ENCODE results near the gene IFT122.

The IFT122 gene

DNA sequence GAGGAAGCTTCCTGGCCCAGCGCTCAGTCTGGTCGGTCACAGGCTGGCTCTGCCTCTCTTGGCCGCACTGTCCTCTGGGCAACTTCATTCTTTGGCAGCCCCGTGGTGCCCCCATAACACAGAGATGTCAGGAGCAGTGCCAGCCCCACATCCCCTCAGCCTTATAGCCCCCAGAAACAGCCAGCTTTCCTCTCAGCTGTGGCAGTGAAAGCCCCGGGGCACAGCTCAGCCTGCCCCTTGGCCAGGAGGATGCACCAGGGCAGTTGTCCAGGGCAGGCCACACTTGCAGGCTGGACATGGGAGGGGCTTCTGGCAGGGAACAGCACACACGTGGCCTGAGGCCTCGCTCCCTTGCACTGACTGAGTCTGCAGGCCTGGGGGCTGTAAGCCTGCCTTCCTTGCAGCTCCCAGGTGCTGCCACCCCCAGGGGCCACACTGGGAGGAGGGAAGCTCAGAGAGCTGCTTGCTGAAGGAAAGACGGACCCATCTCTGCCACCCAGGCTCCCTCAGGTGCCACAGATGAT, 78.1 kb downstream of the IFT122 start:
- no peak for DNase-seq (ENCODE audit: low spot score)

DNA sequence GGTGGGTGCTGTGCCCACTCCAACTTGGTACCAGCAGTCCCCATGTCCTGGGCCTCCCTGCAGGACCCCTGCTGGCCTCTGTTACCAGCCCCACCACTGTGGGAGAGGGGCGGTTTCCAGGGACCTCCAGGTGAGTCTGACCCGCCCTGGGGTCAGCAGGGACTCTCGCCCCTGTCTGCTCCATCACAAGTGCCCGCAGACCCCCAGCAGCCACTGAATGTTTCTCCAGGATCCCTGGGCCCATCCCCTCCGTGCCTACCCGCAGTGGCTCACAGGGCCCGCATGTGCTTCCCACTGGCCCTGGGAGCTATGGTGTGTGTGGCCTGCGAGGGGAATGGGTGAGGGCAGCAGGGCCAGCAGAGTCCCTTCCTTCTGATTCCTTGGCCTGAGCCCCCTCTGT, 78.6 kb downstream of the IFT122 start:
- DNase-seq (ENCODE audit: low spot score): no peak

DNA sequence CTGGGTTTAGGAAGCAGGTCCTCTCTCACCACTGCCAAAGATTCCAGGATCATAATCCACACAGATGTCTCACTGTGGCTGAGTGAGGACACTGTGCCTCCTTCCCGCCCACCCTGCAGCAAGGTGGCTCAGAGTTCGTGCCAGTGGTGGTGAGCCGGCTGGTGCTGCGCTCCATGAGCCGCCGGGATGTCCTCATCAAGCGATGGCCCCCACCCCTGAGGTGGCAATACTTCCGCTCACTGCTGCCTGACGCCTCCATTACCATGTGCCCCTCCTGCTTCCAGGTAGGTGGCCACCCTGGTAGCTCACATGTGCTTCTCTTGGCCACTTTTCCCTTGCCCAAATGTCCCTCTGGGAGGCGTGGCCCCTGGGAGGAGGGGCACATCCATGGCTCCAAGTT, 79.4 kb downstream of the IFT122 start:
- no peak for DNase-seq (ENCODE audit: low spot score)

DNA sequence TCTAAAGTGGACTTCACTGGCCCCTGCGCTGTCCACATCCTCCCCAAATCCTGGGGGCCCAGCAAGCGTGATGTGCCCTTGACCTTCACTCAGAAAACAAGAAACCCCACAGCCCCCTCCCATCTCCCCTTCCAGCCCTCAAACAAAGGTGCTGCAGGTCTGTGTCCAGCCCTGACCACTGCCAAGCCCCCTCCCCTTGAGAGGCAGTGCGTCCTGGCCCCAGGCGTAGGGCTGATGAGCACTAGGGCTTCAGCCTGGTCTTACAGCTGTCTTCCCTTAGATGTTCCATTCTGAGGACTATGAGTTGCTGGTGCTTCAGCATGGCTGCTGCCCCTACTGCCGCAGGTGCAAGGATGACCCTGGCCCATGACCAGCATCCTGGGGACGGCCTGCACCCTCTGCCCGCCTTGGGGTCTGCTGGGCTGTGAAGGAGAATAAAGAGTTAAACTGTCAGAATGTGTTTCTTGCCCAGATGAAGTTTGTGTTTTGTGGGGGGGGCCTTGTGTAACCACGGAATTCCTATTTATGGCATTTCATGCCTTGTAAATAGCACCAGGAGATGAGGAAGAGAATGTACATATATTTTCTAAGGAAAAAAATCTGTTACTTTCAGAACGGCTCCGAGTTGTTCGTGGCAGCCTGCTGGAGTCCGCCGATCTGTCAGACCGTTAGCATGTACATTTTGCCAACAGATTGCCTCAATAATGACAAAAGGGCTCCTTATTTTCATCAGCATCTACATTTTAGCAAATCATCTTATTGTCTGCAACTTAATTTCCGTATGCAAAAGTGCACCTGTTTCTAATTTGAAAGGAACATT, 80.1 kb downstream of the IFT122 start:
- no peak for DNase-seq (ENCODE audit: low spot score)

DNA sequence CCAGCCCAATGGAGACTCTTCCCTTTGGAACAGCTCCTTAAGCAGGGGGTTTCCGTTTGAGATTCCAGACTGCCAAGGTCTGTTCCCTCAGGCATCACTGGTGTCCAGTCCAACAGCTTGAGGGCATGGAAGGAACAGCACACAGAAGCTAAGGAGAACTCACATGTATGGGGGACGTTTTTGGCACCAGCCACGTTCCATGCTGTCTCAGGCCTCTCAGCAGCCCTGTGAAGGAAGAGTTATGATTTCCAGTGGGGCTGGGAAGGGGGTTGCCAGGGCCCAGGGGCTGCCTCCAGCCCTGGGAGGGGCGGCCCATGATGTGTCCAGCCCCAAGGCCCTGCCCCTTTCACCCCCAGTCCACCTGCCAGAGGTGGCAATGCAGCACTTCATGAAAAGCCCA, 80.9 kb downstream of the IFT122 start:
- no peak for DNase-seq (ENCODE audit: low spot score)

DNA sequence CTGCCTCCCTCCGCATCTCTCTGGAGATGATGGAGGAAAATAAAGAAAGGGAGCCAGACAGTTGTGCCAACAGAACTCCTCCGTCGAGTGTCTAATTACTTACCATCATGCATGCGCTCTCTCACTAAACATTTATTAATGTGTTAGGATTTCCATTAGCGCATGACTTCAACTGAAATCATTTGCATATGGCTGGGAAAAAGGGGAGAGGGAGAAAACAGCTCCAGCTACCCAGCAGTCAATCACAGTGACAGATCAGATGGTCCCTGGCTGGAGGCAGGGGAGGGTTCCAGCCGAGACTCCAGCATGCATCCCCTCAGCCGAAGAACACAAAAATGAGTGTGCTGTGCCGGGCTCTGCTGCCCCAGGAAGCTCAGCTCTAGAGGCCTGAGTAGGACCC, 81.6 kb downstream of the IFT122 start:
- DNase-seq (ENCODE audit: low spot score): no peak

DNA sequence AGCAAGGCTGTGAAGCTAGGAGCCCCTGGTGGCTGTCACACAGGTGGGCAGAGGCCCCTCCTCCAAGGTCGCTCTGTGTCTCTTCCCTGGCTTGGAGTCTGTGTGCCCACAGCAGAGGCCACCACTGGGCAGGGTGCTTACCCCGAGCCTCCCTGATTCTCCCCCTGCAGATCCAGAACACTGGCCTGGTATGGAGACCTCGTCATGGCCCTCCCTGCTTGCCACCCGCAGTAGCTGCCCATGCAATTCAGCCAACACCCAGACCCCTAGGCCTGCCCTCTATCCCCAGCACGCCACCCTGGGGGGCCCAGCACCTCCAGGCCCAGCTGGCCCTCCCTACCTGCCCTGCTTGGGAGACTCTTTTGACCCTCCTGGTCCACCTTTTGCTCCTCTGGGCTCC, 82.9 kb downstream of the IFT122 start:
- no peak for DNase-seq (ENCODE audit: low spot score)

DNA sequence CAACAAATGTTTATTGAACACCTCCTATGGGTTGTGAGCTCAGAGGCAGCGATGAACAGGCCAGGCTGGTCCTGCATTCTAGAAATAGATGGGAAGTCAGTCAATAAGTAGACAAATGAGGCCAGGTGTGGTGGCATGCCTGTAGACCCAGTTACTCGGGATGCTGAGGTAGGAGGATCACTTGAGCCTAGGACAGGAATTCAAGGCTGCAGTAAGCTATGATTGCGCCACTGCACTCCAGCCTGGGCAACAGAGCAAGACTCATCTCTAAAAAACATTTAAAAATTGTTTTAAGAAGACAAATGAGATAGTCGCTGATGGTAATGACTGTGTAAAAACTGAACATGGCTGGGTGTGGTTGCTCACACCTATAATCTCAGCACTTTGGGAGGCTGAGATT, 84.1 kb downstream of the IFT122 start:
- DNase-seq (ENCODE audit: low spot score): no peak

DNA sequence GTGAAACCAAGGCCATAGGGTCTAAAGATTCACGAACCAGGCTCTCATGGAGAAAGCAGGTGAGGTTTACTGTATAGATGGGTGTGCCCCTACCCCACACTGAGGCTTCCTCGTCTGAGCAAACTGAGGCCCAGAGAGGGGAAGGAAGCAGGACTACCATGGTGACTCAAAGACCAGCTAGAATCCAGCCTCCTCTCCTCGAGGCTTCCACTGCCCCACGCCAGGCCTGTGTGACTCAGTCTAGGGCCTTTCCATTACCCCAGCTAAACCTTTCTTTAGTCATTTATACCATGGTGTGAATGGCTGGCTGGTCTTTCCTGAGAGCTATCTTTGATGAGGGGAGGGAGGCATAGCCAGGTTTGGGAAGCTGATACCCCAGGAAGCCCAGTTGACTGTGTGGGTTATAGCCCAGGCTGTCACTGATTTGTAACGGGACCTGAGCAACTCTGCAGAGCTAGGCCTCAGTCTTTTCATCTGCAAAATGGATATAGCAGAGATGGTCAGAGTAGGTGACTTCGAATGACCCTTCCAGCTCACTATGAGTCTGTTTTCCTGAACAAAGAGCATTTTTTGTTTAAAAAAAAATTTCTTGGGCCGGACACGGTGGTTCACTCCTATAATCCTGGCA, 85.4 kb downstream of the IFT122 start:
- DNase-seq (ENCODE audit: low spot score): no peak

DNA sequence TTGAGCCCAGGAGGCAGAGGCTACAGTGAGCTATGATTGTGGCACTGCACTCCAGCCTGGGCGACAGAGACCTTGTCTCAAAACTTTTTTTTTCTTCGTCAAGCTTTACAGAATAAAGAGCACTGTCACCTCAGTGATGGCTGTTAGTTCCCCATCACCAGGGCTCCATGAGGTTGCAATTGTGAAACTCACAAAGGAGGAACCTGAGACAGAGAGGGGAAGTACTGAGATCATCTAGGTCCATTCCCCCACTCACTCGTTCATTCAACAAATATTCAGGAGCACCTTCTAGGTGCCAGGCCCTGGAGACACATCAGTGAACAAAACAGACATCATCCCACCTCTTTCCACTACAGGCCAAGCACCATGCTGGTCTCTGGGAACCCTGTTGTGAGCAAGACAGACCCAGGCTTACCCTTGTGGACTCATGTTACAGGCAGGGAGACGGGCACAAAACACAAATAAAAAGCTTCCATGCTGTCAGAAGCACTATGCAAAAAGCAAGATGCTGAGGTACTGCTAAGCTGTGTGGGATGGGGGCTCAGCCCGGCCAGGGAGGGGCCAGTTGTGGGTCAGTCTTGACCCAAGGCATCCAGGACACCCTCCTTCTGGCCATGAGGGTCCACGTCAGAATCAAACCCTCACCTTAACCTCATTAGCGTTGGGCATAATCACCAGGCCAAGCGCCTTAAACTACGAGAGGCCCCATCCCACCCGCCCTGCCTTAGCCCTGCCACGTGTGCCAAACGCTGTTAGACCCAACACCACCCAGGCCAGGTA, 86.3 kb downstream of the IFT122 start:
- DNase-seq (ENCODE audit: low spot score): no peak

DNA sequence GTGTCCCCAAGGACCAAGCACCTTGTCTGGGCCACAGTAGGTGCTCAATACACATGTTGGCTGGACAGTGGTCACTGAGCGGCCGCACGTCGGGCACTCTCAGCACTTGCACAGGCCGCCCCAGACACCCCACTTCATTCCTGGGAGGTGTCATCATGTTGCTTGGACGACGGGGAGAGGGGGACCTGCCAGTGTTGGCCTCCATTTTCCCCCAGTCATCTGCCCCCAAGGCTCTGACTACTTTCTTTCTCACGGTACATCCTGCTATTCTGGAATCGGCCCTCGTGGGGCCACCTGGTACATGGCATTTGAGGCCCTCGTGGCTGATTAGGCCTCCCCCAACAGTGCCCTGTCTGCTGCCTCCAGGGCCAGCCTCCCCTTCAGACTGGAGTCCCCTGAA, 87.2 kb downstream of the IFT122 start:
- DNase-seq (ENCODE audit: low spot score): no peak

DNA sequence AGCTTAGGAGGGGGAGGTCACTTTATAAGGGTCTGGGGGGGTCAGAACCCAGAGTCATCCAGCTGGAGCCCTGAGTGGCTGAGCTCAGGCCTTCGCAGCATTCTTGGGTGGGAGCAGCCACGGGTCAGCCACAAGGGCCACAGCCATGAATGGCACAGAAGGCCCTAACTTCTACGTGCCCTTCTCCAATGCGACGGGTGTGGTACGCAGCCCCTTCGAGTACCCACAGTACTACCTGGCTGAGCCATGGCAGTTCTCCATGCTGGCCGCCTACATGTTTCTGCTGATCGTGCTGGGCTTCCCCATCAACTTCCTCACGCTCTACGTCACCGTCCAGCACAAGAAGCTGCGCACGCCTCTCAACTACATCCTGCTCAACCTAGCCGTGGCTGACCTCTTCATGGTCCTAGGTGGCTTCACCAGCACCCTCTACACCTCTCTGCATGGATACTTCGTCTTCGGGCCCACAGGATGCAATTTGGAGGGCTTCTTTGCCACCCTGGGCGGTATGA, 88.6 kb downstream of the IFT122 start, which contains the start of gene RHO:
Gene RHO, plus strand, starts transcription at position 51 of the 512 bp plus-strand sequence. Its CDS starts 95 bp downstream, at position 146.
- no peak for DNase-seq (ENCODE audit: low spot score)

DNA sequence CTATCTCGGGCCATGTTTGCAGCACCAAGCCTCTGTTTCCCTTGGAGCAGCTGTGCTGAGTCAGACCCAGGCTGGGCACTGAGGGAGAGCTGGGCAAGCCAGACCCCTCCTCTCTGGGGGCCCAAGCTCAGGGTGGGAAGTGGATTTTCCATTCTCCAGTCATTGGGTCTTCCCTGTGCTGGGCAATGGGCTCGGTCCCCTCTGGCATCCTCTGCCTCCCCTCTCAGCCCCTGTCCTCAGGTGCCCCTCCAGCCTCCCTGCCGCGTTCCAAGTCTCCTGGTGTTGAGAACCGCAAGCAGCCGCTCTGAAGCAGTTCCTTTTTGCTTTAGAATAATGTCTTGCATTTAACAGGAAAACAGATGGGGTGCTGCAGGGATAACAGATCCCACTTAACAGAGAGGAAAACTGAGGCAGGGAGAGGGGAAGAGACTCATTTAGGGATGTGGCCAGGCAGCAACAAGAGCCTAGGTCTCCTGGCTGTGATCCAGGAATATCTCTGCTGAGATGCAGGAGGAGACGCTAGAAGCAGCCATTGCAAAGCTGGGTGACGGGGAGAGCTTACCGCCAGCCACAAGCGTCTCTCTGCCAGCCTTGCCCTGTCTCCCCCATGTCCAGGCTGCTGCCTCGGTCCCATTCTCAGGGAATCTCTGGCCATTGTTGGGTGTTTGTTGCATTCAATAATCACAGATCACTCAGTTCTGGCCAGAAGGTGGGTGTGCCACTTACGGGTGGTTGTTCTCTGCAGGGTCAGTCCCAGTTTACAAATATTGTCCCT, 89.6 kb downstream of the IFT122 start:
- no peak for DNase-seq (ENCODE audit: low spot score)

DNA sequence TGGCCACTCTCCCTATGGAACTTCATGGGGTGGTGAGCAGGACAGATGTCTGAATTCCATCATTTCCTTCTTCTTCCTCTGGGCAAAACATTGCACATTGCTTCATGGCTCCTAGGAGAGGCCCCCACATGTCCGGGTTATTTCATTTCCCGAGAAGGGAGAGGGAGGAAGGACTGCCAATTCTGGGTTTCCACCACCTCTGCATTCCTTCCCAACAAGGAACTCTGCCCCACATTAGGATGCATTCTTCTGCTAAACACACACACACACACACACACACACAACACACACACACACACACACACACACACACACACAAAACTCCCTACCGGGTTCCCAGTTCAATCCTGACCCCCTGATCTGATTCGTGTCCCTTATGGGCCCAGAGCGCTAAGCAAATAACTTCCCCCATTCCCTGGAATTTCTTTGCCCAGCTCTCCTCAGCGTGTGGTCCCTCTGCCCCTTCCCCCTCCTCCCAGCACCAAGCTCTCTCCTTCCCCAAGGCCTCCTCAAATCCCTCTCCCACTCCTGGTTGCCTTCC, 90.3 kb downstream of the IFT122 start:
- DNase-seq (ENCODE audit: low spot score): no peak

DNA sequence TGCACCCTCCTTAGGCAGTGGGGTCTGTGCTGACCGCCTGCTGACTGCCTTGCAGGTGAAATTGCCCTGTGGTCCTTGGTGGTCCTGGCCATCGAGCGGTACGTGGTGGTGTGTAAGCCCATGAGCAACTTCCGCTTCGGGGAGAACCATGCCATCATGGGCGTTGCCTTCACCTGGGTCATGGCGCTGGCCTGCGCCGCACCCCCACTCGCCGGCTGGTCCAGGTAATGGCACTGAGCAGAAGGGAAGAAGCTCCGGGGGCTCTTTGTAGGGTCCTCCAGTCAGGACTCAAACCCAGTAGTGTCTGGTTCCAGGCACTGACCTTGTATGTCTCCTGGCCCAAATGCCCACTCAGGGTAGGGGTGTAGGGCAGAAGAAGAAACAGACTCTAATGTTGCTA, 90.8 kb downstream of the IFT122 start:
- DNase-seq (ENCODE audit: low spot score): no peak

DNA sequence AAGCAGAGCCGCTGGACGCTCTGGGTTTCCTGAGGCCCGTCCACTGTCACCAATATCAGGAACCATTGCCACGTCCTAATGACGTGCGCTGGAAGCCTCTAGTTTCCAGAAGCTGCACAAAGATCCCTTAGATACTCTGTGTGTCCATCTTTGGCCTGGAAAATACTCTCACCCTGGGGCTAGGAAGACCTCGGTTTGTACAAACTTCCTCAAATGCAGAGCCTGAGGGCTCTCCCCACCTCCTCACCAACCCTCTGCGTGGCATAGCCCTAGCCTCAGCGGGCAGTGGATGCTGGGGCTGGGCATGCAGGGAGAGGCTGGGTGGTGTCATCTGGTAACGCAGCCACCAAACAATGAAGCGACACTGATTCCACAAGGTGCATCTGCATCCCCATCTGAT, 91.7 kb downstream of the IFT122 start:
- DNase-seq (ENCODE audit: low spot score): no peak

DNA sequence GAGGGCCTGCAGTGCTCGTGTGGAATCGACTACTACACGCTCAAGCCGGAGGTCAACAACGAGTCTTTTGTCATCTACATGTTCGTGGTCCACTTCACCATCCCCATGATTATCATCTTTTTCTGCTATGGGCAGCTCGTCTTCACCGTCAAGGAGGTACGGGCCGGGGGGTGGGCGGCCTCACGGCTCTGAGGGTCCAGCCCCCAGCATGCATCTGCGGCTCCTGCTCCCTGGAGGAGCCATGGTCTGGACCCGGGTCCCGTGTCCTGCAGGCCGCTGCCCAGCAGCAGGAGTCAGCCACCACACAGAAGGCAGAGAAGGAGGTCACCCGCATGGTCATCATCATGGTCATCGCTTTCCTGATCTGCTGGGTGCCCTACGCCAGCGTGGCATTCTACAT, 92.2 kb downstream of the IFT122 start:
- no peak for DNase-seq (ENCODE audit: low spot score)

DNA sequence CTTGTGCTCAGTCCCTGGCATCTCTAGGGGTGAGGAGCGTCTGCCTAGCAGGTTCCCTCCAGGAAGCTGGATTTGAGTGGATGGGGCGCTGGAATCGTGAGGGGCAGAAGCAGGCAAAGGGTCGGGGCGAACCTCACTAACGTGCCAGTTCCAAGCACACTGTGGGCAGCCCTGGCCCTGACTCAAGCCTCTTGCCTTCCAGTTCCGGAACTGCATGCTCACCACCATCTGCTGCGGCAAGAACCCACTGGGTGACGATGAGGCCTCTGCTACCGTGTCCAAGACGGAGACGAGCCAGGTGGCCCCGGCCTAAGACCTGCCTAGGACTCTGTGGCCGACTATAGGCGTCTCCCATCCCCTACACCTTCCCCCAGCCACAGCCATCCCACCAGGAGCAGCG, 93.4 kb downstream of the IFT122 start:
- no peak for DNase-seq (ENCODE audit: low spot score)

DNA sequence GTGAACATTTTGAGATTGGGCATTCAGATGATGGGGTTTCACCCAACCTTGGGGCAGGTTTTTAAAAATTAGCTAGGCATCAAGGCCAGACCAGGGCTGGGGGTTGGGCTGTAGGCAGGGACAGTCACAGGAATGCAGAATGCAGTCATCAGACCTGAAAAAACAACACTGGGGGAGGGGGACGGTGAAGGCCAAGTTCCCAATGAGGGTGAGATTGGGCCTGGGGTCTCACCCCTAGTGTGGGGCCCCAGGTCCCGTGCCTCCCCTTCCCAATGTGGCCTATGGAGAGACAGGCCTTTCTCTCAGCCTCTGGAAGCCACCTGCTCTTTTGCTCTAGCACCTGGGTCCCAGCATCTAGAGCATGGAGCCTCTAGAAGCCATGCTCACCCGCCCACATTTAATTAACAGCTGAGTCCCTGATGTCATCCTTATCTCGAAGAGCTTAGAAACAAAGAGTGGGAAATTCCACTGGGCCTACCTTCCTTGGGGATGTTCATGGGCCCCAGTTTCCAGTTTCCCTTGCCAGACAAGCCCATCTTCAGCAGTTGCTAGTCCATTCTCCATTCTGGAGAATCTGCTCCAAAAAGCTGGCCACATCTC, 94.5 kb downstream of the IFT122 start:
- no peak for DNase-seq (ENCODE audit: low spot score)

DNA sequence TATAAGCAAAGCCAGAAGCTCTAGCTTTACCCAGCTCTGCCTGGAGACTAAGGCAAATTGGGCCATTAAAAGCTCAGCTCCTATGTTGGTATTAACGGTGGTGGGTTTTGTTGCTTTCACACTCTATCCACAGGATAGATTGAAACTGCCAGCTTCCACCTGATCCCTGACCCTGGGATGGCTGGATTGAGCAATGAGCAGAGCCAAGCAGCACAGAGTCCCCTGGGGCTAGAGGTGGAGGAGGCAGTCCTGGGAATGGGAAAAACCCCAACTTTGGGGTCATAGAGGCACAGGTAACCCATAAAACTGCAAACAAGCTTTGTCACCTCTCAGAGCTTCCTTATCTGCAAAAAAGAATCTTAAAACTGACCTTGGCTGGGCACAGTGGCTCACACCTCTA, 95.1 kb downstream of the IFT122 start:
- no peak for DNase-seq (ENCODE audit: low spot score)

DNA sequence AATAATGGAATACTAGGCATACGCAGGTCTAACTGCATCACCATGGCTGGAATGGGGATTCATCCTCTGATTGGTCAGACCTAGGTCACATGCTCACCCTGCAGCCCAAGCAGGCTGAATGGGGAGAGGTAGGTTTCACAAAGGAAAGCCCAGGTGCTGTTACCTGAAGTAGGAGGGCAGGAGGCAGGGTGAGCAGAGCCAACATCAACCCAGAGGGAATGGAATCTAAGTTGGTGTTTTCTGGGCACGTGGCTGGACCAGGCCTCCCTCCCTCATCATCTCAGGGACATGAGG, 96.3 kb downstream of the IFT122 start:
- no peak for DNase-seq (ENCODE audit: low spot score)
